ENCODE measurements around the gene RPS6KA3. TPM values are rescaled to one million over a fixed set of nuclear protein-coding genes. Genes with fewer than 3 reads are reported as not detected.

Gene RPS6KA3
- total RNA-seq, 1 experiment from 2014 or later = 35.5 TPM

- ATAC-seq (no peak), DNase-seq (ENCODE audit: low read depth, low spot score) (no peak)
- Histone ChIP-seq H3K4me1 (ENCODE audit: control insufficient read depth in 1 of 2, insufficient read depth in 2 of 2, low read length in 2 of 2) (no peaks in the 10 kb centered on the region), H3K9me3 (ENCODE audit: control insufficient read depth in 1 of 2, insufficient read depth in 1 of 2, low read depth in 1 of 2, low read length in 2 of 2) (no peaks in the 10 kb centered on the region), H3K27ac (ENCODE audit: low read depth, low read length) (no peak overlapping the region), H3K4me3 (replicated peaks in 1 of 2; ENCODE audit: low read depth in 1 of 2, low read length in 2 of 2) (no peak overlapping the region), H3K36me3 (ENCODE audit: control insufficient read depth in 1 of 2, insufficient read depth in 2 of 2, low read length in 2 of 2) (no peaks in the 10 kb centered on the region; a peak in 1 of 4 replicates), H3K4me2 (ENCODE audit: low read length) (no peak overlapping the region), H2AFZ (ENCODE audit: low read depth, low read length, poor library complexity, severe bottlenecking) (no peak overlapping the region), H3K9me2 (ENCODE audit: insufficient read depth) (no peaks in the 10 kb centered on the region), H4K20me1 (ENCODE audit: insufficient read depth) (no peaks in the 10 kb centered on the region), H3K79me2 (ENCODE audit: insufficient read depth, low read length) (peaks cover 30% of the 10 kb centered on the region), H3K27me3 (ENCODE audit: insufficient read depth, low read length) (no peaks in the 10 kb centered on the region), H3K9ac (ENCODE audit: low read length) (no peak overlapping the region)
- ChIA-PET POLR2A (no interaction called here), RAD21 (ENCODE audit: low non-redundant PET in 1 of 2, low total read pairs in 2 of 2, uncharacterized antibody in 2 of 2, unreplicated experiment in 2 of 2) (no interaction called here), CTCF (no interaction called here)
- TF ChIP-seq FOSL1 (IDR thresholded peaks at IDR 0.05; ENCODE audit: low read depth) (no peak), ELF1 (IDR thresholded peaks at IDR 0.05; ENCODE audit: borderline replicate concordance, low read depth) (no peak), EZH2phosphoT487 (IDR thresholded peaks at IDR 0.05; ENCODE audit: borderline replicate concordance) (no peak), MAX (IDR thresholded peaks at IDR 0.05) (no peak)
- BruUV-seq (replicated peaks) = no TSS peak
- intact Hi-C loops (cut with micrococcal nuclease) = no loop called here
Measured at GRCh38 chrX:20237864-20238263, 28.8 kb downstream of the RPS6KA3 start.

- no TSS peak for BruUV-seq (replicated peaks)
- no peaks in the 10 kb centered on the region for H3K4me1 ChIP-seq (ENCODE audit: control insufficient read depth in 1 of 2, insufficient read depth in 2 of 2, low read length in 2 of 2)
- H3K79me2 ChIP-seq (ENCODE audit: insufficient read depth, low read length) = peaks cover 14% of the 10 kb centered on the region
- H3K9me2 ChIP-seq (ENCODE audit: insufficient read depth) = no peaks in the 10 kb centered on the region
- POLR2A ChIA-PET = no interaction called here
- no peak for DNase-seq (ENCODE audit: low read depth, low spot score)
- H3K9me3 ChIP-seq (ENCODE audit: control insufficient read depth in 1 of 2, insufficient read depth in 1 of 2, low read depth in 1 of 2, low read length in 2 of 2) = no peaks in the 10 kb centered on the region
- H2AFZ ChIP-seq (ENCODE audit: low read depth, low read length, poor library complexity, severe bottlenecking) = no peak overlapping the region
- H4K20me1 ChIP-seq (ENCODE audit: insufficient read depth) = no peaks in the 10 kb centered on the region
- H3K27ac ChIP-seq (ENCODE audit: low read depth, low read length) = no peak overlapping the region
- H3K36me3 ChIP-seq (ENCODE audit: control insufficient read depth in 1 of 2, insufficient read depth in 2 of 2, low read length in 2 of 2) = no peaks in the 10 kb centered on the region; a peak in 1 of 4 replicates
- intact Hi-C loops (cut with micrococcal nuclease) = no loop called here
- H3K4me3 ChIP-seq (replicated peaks in 1 of 2; ENCODE audit: low read depth in 1 of 2, low read length in 2 of 2) = no peak overlapping the region
- CTCF ChIA-PET = no interaction called here
- RAD21 ChIA-PET (ENCODE audit: low non-redundant PET in 1 of 2, low total read pairs in 2 of 2, uncharacterized antibody in 2 of 2, unreplicated experiment in 2 of 2) = no interaction called here
- no peak overlapping the region for H3K9ac ChIP-seq (ENCODE audit: low read length)
- H3K27me3 ChIP-seq (ENCODE audit: insufficient read depth, low read length) = no peaks in the 10 kb centered on the region
- ATAC-seq = no peak
- H3K4me2 ChIP-seq (ENCODE audit: low read length) = no peak overlapping the region
- TF ChIP-seq SRF (IDR thresholded peaks at IDR 0.05; ENCODE audit: low read depth) = no peak
- no peak for TF ChIP-seq EGR1 (IDR thresholded peaks at IDR 0.05; ENCODE audit: low read depth)
- no peak for TF ChIP-seq RAD21 (IDR thresholded peaks at IDR 0.05; ENCODE audit: low read depth)
- no peak for TF ChIP-seq CTCF (IDR thresholded peaks at IDR 0.05 in 2 of 3, conservative IDR thresholded peaks at IDR 0.05 in 1 of 3; ENCODE audit: borderline replicate concordance in 1 of 3, insufficient read depth in 1 of 3, low read depth in 2 of 3, low read length in 2 of 3)
- no peak for TF ChIP-seq JUND (IDR thresholded peaks at IDR 0.05)
- no peak for TF ChIP-seq FOSL1 (IDR thresholded peaks at IDR 0.05; ENCODE audit: low read depth)
- no peak for TF ChIP-seq ATF3 (IDR thresholded peaks at IDR 0.05)
- no peak for TF ChIP-seq CBX3 (IDR thresholded peaks at IDR 0.05; ENCODE audit: low read depth)
- TF ChIP-seq ZNF274 (IDR thresholded peaks at IDR 0.05; ENCODE audit: low read depth, low read length) = no peak
- no peak for TF ChIP-seq EZH2phosphoT487 (IDR thresholded peaks at IDR 0.05; ENCODE audit: borderline replicate concordance)
- TF ChIP-seq REST (IDR thresholded peaks at IDR 0.05; ENCODE audit: low read depth) = no peak
- no peak for TF ChIP-seq ZFX (IDR thresholded peaks at IDR 0.05)
- TF ChIP-seq SP1 (IDR thresholded peaks at IDR 0.05; ENCODE audit: low read depth) = no peak
Measured at GRCh38 chrX:20235755-20236154, 31.0 kb downstream of the RPS6KA3 start.

Data from HCT116 (cell line).